HEK293 (cell line): ENCODE measurements around the gene IGSF21.

Experiments
- CTCF ChIP-seq: fragments of 450-650 bp; formaldehyde crosslinking; IDR thresholded peaks from 2 replicates; pipeline ENCODE4 v1.5.1; 2016; ENCODE audit warnings: missing biosample characterization, missing genetic modification characterization
- KLF8 ChIP-seq: fragments of 450-650 bp; formaldehyde crosslinking; IDR thresholded peaks from 2 replicates; pipeline ENCODE4 v1.5.1; 2016; ENCODE audit warnings: missing biosample characterization, missing genetic modification characterization
- SP2 ChIP-seq: fragments of 450-650 bp; formaldehyde crosslinking; IDR thresholded peaks from 2 replicates; pipeline ENCODE4 v1.5.1; 2016; ENCODE audit warnings: missing biosample characterization, missing genetic modification characterization
- ZBTB26 ChIP-seq: fragments of 450-650 bp; formaldehyde crosslinking; optimal IDR thresholded peaks from 2 replicates; pipeline ENCODE3; 2016; ENCODE audit warnings: missing biosample characterization, mild to moderate bottlenecking, missing genetic modification characterization
- ZBTB8A ChIP-seq: fragments of 450-650 bp; formaldehyde crosslinking; IDR thresholded peaks from 2 replicates; pipeline ENCODE4 v1.5.1; 2016; ENCODE audit warnings: missing biosample characterization, missing genetic modification characterization
- ZNF16 ChIP-seq: fragments of 450-650 bp; formaldehyde crosslinking; IDR thresholded peaks from 2 replicates; pipeline ENCODE4 v1.5.1; 2016; ENCODE audit warnings: low read depth, missing biosample characterization, missing genetic modification characterization
- ZNF175 ChIP-seq: fragments of 450-650 bp; formaldehyde crosslinking; IDR thresholded peaks from 2 replicates; pipeline ENCODE4 v1.5.1; 2016; ENCODE audit warnings: missing biosample characterization, missing genetic modification characterization
- ZNF391 ChIP-seq: fragments of 450-650 bp; formaldehyde crosslinking; IDR thresholded peaks from 2 replicates; pipeline ENCODE4 v1.5.1; 2016; ENCODE audit warnings: low read depth, missing biosample characterization, missing genetic modification characterization, borderline replicate concordance
- ZNF76 ChIP-seq: fragments of 450-650 bp; formaldehyde crosslinking; IDR thresholded peaks from 2 replicates; pipeline ENCODE4; 2016; ENCODE audit warnings: low read depth, missing biosample characterization, missing genetic modification characterization, borderline replicate concordance
- ZNF785 ChIP-seq: fragments of 450-650 bp; formaldehyde crosslinking; IDR thresholded peaks from 2 replicates; pipeline ENCODE4 v1.5.1; 2016; ENCODE audit warnings: missing biosample characterization, missing genetic modification characterization
- ZNF791 ChIP-seq: fragments of 450-650 bp; formaldehyde crosslinking; IDR thresholded peaks from 2 replicates; pipeline ENCODE4 v1.5.1; 2016; ENCODE audit warnings: missing biosample characterization, missing genetic modification characterization
- TF ChIP-seq, protein P1 (sequence below): fragments of 450-650 bp; formaldehyde crosslinking; IDR thresholded peaks from 2 replicates; pipeline ENCODE4 v1.5.1; 2017; ENCODE audit warnings: missing biosample characterization, missing genetic modification characterization
- TF ChIP-seq, protein P2 (sequence below): fragments of 450-650 bp; formaldehyde crosslinking; IDR thresholded peaks from 2 replicates; pipeline ENCODE4 v1.5.1; 2016; ENCODE audit warnings: missing biosample characterization, missing genetic modification characterization
- TF ChIP-seq, protein P3 (sequence below): fragments of 450-650 bp; formaldehyde crosslinking; IDR thresholded peaks from 2 replicates; pipeline ENCODE4 v1.5.1; 2016; ENCODE audit warnings: missing biosample characterization, missing genetic modification characterization

- TF ChIP-seq, protein P1, sequence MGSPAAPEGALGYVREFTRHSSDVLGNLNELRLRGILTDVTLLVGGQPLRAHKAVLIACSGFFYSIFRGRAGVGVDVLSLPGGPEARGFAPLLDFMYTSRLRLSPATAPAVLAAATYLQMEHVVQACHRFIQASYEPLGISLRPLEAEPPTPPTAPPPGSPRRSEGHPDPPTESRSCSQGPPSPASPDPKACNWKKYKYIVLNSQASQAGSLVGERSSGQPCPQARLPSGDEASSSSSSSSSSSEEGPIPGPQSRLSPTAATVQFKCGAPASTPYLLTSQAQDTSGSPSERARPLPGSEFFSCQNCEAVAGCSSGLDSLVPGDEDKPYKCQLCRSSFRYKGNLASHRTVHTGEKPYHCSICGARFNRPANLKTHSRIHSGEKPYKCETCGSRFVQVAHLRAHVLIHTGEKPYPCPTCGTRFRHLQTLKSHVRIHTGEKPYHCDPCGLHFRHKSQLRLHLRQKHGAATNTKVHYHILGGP: no peak
- TF ChIP-seq SP2 (tag by site-specific recombination): no peak
- TF ChIP-seq, protein P2, sequence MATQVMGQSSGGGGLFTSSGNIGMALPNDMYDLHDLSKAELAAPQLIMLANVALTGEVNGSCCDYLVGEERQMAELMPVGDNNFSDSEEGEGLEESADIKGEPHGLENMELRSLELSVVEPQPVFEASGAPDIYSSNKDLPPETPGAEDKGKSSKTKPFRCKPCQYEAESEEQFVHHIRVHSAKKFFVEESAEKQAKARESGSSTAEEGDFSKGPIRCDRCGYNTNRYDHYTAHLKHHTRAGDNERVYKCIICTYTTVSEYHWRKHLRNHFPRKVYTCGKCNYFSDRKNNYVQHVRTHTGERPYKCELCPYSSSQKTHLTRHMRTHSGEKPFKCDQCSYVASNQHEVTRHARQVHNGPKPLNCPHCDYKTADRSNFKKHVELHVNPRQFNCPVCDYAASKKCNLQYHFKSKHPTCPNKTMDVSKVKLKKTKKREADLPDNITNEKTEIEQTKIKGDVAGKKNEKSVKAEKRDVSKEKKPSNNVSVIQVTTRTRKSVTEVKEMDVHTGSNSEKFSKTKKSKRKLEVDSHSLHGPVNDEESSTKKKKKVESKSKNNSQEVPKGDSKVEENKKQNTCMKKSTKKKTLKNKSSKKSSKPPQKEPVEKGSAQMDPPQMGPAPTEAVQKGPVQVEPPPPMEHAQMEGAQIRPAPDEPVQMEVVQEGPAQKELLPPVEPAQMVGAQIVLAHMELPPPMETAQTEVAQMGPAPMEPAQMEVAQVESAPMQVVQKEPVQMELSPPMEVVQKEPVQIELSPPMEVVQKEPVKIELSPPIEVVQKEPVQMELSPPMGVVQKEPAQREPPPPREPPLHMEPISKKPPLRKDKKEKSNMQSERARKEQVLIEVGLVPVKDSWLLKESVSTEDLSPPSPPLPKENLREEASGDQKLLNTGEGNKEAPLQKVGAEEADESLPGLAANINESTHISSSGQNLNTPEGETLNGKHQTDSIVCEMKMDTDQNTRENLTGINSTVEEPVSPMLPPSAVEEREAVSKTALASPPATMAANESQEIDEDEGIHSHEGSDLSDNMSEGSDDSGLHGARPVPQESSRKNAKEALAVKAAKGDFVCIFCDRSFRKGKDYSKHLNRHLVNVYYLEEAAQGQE (tag by site-specific recombination): no peak
- TF ChIP-seq, protein P3, sequence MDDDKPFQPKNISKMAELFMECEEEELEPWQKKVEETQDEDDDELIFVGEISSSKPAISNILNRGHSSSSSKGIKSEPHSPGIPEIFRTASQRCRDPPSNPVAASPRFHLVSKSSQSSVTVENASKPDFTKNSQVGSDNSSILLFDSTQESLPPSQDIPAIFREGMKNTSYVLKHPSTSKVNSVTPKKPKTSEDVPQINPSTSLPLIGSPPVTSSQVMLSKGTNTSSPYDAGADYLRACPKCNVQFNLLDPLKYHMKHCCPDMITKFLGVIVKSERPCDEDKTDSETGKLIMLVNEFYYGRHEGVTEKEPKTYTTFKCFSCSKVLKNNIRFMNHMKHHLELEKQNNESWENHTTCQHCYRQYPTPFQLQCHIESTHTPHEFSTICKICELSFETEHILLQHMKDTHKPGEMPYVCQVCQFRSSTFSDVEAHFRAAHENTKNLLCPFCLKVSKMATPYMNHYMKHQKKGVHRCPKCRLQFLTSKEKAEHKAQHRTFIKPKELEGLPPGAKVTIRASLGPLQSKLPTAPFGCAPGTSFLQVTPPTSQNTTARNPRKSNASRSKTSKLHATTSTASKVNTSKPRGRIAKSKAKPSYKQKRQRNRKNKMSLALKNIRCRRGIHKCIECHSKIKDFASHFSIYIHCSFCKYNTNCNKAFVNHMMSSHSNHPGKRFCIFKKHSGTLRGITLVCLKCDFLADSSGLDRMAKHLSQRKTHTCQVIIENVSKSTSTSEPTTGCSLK (tag by site-specific recombination): no peak
- TF ChIP-seq ZNF785 (tag by site-specific recombination): no peak
- no peak for TF ChIP-seq CTCF (tag by site-specific recombination)
- no peak for TF ChIP-seq ZNF76 (tag by site-specific recombination)
- TF ChIP-seq ZBTB26: no peak
- TF ChIP-seq ZNF791 (tag by site-specific recombination): no peak
- no peak for TF ChIP-seq ZNF175 (tag by site-specific recombination)
- no peak for TF ChIP-seq KLF8 (tag by site-specific recombination)
- TF ChIP-seq ZBTB8A (tag by site-specific recombination): no peak
- TF ChIP-seq ZNF391: no peak
- TF ChIP-seq ZNF16 (tag by site-specific recombination): no peak
Measured at GRCh38 chr1:18324246-18324645, 216.6 kb downstream of the IGSF21 start.
